ENCODE results near the gene SETD3.

Gene SETD3

DNA sequence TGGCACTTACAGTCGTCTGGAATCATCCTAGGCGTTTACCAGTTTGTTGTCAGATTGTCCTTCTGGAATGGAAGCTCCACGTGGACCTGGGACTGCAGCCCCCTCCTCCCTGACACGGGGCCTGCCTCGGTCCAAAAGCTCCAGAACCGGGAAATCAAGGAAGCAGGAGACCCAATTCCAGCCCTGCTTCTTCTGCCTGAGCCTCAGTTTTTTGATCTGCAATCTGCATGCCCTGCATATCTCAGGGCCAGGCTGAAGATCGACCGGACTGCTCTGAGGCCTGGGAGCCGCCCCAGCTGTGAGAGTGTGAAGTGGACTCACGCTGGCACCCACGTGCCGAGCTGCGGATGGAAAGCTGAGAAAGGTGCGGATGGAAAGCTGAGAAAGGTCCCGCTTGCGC is 98.6 kb downstream of the SETD3 start:
- H3K4me3 ChIP-seq (ENCODE audit: low read depth, low read length): no peak overlapping the region
- DNase-seq (ENCODE audit: low read depth): no peak

DNA sequence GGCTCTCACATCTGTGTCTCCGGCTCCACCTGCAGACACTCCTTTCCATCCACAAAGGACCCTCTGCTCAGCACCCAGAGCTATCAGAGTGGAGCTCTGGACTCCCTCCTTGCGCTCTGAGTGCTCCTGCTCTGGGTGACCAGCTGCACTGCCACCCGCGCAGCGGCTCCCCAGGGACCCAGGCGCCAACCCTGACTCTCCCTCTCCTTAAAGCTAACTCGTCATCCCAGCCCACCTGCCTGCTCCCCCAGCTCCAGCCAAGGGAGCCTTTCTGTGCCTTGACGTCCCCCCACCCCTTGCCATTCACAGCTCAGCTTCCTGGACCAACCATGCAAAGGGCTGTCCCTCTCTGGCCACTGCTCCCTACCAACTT is 99.0 kb downstream of the SETD3 start:
- no peak overlapping the region for H3K4me3 ChIP-seq (ENCODE audit: low read depth, low read length)
- DNase-seq (ENCODE audit: low read depth): no peak

DNA sequence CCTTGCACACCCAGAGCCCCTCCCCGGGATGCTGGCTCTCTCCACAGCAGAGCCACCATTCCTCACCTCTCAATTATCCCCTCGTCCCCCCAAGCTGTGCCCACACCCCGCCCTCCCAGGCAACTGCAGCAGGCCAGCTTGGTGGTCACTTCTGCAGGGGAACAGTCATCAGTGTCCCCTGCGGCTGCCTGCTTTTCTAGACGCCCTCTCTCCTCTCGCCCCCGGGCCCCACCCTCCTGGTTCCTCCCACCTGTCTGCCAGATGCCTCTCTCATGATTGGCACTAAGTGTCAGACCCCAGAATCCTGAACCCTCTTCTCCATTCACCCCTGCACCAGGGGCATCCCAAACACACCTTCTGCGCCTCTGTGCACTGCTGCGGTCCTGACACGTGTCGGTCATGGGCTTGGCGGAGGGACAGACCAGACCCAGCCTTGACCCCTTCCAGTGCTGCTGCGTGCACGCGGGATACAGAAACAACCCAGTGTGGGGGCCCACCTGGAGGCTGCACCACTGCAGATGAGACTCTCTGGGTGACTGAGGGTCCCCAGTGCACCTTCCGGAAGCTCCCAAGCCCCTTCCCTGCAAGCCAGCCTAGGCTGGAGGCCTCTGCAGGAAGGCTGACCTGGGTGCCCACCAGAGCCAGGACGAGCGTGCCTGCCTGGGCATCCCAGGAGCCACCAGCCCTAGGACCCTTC is 99.5 kb downstream of the SETD3 start:
- no peak for DNase-seq (ENCODE audit: low read depth)
- H3K4me3 ChIP-seq (ENCODE audit: low read depth, low read length): no peak overlapping the region

DNA sequence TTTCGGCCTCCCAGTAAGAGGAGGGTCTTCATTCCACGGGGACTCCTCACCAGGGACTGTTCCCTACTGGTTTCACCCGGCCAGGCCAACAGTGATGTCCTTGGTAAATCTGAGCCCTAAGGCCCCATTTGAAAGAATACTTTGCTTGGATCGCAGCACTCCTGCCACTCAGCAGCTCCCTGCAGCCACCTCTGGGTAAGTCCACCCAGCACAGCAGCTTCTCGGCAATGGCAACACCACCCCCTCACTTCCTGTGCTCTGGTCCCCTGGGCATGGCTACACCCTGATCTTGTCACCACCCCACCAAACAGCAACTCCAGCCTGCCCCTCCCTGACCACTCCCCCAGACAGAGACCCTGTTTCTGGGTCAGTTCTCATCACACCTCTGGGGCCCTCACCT is 100.3 kb downstream of the SETD3 start:
- no peak for DNase-seq (ENCODE audit: low read depth)
- no peak overlapping the region for H3K4me3 ChIP-seq (ENCODE audit: low read depth, low read length)

DNA sequence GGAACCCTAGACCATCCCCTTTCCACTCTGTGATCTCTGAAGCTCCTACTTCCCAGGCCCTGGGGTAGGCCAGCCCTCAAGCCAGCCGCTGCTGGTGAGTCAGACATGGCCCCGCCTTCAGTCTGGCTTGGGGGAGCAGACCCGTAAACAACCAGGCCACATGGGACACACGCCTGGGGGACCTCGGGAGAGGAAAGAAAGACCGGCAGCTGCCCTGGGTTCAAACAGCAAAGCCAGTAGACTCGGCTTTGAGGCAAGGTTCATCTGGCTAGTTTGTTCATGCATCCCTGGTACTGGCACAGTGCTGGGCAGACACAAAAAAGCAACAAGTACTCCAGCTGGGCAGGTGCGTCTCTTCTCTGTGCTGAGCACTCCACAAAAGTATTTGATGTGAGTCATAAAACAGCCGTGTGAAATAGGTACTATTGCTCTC is 101.9 kb downstream of the SETD3 start:
- peak; percentile 5 for DNase-seq (ENCODE audit: low read depth)
- H3K4me3 ChIP-seq (ENCODE audit: low read depth, low read length): no peak overlapping the region

DNA sequence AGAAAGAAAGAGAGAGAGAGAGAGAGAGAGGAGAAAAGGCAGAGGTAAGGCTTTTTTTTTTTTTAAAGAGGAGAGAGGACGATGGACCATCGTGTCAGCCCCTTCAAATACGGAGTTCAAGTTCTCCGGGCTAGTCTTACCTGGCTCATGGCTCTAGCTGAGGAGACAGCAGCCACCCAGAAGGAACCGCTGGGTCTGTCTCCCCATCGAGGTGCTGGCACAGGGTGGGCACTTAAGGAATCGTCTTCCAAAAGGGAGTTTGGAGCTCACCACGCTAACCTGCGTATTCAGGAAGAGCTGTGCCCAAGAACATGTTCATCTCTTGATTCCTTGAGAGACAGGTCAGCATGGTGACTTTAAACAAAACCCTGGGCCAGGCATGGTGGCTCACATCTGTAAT is 102.7 kb downstream of the SETD3 start:
- DNase-seq (ENCODE audit: low read depth): no peak
- no peak overlapping the region for H3K4me3 ChIP-seq (ENCODE audit: low read depth, low read length)

DNA sequence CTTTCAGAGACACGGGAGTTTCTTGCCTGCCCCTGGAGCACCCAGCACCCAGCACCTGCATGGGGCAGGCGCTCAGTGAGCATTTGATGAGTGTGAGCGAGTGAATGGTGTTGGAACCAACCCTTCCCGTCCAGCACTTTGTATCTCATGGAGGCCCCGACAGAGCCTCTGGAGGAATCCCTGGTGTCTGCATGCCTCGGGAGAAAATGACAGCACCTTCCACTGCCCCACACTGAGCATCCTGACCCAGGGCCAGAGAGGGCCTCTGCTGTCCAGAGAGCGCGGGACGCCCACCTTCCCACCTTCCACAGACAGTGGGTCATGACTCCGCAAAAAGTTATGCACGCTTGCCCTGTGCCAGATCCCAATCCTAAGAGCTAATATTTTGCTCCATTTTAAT is 105.7 kb downstream of the SETD3 start:
- H3K4me3 ChIP-seq (ENCODE audit: low read depth, low read length): no peak overlapping the region
- no peak for DNase-seq (ENCODE audit: low read depth)

DNA sequence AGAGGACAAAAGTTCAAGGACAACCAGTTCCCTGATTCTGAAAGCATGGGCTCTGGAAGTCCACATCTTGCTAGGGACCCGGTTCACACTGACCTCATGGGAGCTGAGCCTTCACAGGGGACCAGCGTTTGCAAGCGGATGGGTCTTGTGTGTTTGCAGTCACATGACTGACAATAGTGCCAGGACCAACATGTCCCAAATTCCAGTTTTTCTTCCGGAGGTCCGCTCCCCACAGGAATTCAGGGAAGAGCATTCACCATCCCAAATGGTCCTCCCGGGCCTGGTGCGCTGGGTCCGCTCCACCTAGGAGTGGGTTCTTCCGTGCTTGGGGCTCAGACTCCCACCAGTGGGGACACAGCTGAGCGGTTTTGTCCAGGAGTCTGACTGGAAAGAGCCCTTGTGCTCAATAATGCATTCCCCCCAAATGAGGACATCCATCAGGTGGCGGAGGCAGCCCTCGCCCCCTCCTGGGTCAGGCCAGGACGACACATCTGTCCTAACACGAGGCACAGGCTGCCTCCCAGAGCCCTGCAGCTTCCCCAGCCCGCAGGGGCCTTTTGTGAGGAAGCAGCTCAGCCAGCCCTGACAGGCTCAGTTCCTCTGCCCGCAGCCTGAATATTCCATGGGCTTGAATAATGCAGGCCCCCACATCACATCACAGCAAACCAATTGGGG is 116.9 kb downstream of the SETD3 start:
- DNase-seq (ENCODE audit: low read depth): no peak
- H3K4me3 ChIP-seq (ENCODE audit: low read depth, low read length): no peak overlapping the region

DNA sequence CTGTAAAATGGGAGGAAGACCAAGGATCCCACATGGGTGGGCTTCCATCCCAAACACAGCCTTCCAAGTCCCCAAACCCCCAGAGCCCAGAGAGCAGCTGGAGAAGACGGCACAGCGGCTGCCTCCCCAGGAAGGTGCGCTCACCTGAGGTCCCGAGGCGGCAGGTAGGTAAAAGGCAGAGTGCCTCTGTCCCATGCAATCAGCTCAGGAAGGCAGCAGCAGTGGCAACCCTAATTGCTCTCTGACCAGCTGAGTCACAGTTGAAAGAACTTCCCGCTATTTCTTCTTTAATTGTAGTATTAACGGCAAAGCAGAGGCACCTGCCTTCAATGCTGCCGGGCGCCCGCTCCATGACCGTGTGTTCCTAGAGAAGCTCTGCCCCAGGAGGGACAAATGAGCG is 117.6 kb downstream of the SETD3 start:
- DNase-seq (ENCODE audit: low read depth): no peak
- H3K4me3 ChIP-seq (ENCODE audit: low read depth, low read length): no peak overlapping the region

DNA sequence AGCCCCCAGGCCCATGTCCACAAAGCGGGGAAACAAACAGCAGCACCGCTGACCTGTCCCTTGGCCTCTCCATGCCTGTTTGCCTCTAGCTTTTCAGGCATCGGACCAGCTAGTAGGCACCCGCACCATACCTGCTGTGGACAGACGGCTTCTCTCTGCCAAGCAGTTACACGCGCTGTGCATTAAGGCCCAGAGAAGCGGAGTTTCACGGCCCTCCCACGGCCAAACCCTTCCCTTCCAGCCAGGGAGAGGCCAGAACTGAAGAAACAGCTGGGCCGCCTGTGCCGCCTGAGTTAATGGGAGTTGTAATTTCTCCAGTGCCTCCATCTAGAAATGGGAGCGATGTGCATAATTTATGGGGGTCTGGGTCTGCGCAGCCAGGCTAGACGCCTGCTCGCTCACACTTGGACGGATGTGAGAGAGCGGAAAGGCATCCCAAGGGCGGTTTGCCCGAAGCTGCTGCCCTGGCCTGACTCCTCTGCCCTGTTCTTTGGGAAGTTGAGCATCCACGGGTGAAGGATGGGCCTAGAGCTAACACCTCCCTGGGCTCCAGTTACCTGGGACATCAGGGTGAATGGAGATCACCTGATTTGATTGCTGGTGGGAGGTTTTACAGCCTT is 119.0 kb downstream of the SETD3 start:
- H3K4me3 ChIP-seq (ENCODE audit: low read depth, low read length): no peak overlapping the region
- no peak for DNase-seq (ENCODE audit: low read depth)

DNA sequence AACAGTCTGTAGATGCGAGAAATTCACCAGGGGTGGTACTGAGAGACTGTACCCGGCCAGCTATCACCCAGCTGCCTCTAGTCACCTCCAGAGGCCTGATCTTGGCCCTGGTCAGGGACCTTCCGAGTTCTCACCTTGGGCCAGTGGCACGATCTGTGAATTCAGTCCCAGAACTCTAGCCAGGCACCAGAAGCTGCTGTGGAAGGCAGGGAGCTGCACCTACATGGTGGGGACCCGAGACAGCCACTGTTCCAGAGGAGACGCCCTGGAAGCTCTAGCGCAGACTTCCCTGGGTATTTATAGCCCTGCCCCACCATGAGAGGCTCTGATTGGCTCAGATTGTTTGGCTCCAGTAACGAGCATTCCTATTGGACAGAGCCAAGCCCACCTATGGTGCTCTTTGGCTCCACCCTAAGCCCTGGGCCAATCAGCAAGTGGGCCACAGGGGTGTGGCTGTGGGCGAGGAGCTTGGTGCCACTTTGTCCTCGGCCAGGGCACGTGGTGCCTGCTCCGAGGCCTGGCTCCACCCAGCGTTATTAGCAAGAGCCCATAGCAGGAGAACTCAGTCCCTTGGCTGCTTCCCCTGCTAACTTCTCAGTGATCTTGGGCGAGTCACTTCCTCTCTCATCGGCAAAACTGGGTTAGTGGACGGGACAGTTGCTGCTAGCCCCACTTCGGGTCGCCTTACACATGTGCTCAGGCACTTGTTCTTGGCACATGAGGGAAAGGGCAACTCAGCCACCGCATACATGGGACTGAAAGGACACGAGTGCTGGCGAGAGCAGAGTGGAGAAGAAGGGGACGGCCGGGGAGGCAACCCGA is 119.7 kb downstream of the SETD3 start:
- no peak for DNase-seq (ENCODE audit: low read depth)
- no peak overlapping the region for H3K4me3 ChIP-seq (ENCODE audit: low read depth, low read length)

DNA sequence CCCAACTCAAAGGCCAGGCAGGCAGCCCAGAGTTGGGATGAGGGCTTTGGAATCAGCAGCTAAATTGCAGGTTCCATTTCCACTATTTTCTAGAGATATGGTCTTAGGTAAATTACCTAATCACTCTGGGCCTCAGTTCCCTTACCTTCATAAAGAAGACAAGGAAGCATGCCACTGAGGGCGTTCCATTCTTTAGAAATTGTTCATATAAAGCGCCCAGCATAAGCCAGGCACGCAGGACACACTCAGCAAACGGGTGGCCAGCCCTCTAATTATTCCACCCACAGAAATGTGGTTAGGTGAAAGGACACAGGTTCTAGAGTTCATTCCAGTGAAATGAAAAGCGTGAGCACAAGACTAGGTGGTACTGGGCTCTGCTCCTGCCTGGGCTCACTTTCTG is 120.8 kb downstream of the SETD3 start:
- no peak overlapping the region for H3K4me3 ChIP-seq (ENCODE audit: low read depth, low read length)
- no peak for DNase-seq (ENCODE audit: low read depth)

DNA sequence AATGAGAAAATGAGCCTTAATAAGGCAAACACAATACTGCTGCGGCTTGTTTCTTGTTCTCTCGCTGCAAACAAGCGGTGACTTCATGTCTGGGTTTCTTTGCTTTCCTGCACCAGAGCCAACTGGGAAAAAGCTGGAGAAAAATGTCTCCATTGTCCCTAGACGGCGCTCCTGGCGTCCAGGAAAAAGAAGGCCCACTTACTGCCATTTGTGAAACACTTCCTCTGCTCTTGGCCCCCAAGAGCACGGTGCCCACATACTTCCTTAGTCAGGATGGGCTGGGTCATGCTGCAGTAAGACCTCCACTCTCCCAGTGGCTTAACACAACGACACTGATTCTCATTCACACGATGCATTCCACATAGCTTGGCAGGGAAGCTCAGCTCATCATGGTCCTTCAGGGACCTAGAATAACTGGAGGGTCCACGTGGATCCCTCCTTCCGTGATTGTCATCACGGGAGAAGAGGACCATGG is 122.7 kb downstream of the SETD3 start:
- DNase-seq (ENCODE audit: low read depth): no peak
- no peak overlapping the region for H3K4me3 ChIP-seq (ENCODE audit: low read depth, low read length)

DNA sequence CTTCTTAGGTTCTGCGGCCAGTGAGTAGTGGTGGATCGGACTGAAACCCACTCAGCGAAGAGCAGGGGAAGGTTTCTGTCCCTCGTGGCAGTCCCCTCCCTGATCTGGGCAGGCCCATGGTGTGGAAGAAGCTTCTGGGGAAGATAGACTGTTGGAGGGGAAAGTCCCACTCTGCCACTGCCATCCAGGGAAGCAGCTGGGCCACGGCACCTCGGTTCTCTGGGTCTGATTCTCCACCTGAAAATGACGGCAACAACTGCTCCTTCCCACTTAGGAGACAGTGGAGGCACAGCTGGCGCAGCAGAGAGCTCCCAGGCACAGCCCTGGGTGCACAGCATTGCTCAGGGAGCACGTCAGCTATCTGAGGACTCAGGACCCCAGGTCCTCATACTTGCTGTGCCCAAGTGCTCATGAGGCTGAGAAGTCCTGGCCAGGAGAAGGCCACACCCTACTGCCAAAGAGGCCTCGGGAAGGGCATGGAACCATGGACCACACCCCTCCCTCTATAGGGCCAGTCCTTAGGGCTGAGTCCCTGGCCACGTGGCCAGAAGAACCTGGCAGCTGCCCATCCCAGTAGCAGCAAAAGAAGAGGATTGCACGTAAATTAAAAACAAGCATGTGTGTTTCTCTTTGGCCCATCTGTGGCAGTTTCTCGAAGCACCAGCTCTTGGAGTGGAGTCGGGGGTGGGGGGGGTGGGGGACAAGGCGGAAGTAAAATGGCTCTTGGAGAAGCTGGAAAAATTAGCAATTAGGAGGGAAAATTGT is 123.3 kb downstream of the SETD3 start:
- no peak for DNase-seq (ENCODE audit: low read depth)
- H3K4me3 ChIP-seq (ENCODE audit: low read depth, low read length): no peak overlapping the region

DNA sequence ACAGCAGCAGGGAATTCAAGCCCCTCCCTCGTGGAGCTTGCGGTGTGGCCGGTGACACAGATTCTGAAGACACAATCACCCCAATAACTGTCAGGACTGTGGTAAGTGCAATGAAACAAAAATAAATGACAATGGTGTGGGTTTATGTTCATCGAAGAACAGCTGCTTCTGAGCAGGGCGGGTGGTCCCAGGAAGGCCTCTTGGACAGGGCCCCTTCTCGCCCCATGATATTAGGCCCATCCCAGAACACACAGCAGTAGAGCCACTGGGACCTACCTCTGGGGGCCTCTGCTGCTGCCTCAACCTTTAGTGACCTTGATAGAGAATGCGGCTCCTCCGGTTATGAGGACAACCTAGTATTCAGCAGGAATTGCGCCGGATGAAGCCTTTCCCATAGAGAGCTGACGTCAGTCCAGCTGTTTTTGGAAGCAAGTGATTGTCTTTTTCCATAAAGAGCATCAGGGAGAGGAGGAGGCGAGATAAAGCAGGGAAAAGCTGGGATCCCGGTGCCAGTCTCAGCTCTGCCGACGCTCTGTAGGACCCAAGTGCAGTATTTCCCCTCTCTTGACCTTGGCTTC is 124.5 kb downstream of the SETD3 start:
- DNase-seq (ENCODE audit: low read depth): no peak
- H3K4me3 ChIP-seq (ENCODE audit: low read depth, low read length): no peak overlapping the region

DNA sequence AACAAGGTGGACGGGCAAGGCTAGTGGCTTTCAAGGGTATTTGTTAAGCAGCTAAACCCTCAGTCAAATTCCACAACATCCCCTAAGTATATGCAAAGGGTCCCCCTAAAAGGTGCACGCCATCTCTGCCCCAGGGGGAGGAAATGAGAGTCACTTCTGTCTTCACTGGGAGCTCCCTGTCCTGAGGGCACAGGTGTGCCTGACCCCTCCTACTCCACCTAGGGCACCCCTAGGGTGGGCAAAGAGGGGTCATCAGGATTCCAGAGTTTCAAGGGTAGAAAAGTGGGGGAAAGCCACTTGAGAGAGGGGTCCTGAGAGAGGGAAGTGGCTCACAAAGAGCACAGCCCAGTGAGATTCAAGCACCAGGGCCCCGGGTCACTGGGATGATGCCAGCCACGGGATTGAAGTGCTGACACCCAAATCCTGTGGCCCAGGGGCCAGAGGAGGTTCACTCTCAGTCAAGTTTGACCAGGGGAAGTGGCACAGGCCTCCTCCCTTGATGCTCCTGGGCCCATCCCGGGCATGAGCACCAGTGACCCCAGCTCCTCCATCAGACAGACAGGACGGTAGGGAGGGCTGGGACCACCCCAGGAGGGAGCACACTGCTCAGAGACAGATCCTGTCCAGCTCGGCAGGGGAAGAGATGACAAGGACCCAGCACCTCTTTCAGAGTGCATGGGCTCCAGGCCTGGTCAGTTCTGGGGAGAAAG is 126.3 kb downstream of the SETD3 start:
- no peak for DNase-seq (ENCODE audit: low read depth)
- no peak overlapping the region for H3K4me3 ChIP-seq (ENCODE audit: low read depth, low read length)

DNA sequence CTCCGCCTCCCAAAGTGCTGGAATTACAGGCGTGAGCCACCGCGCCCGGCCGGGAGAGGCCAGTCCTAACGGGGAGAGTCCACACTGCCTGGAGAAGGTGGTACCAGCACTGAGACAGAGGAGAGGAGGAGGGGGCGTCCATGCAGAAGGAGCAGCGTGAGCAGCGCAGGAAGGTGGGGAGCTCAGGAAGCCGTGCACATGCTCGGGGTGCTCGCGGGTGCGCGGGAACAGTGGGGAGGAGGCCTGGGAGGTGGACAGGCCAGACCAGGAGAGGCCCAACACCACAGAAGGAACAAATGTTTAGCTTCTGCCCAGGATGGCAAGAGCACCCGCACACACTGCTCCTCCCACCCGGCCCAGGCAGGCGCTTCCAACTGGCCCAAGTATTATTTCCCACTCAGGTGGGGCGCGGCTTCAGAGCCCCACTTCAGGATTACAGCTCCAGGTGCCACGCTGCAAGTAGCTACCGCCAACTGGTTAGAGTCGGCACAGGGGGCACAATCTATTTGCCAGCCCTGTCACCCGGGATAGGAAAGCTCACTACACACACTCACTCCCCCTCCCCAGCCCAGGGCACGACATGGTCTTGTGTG is 127.9 kb downstream of the SETD3 start:
- no peak overlapping the region for H3K4me3 ChIP-seq (ENCODE audit: low read depth, low read length)

More for the DNA sequence above, 127.9 kb downstream of the SETD3 start:
- no peak for DNase-seq (ENCODE audit: low read depth)

Data from skeletal muscle cell (primary cell).